HG02870 (cell line): ENCODE results near the gene VWA5B1.

Experiments
- ATAC-seq: cut with Tn5 transposase; IDR thresholded peaks from one replicate; pipeline ENCODE4 v1.9.1; 2021; ENCODE audit warnings: mild to moderate bottlenecking, moderate library complexity; ENCODE audit not compliant: unreplicated experiment

Gene VWA5B1

GRCh38 chr1:20347699-20348098, 57.0 kb downstream of the VWA5B1 start:
- ATAC-seq: no peak

GRCh38 chr1:20348326-20348915, 57.7 kb downstream of the VWA5B1 start:
- no peak for ATAC-seq

- ATAC-seq: no peak
These were observed 58.9 kb downstream of the VWA5B1 start for GRCh38 chr1:20349561-20349960.

GRCh38 chr1:20349971-20350370, 59.3 kb downstream of the VWA5B1 start:
- ATAC-seq: no peak

DNA sequence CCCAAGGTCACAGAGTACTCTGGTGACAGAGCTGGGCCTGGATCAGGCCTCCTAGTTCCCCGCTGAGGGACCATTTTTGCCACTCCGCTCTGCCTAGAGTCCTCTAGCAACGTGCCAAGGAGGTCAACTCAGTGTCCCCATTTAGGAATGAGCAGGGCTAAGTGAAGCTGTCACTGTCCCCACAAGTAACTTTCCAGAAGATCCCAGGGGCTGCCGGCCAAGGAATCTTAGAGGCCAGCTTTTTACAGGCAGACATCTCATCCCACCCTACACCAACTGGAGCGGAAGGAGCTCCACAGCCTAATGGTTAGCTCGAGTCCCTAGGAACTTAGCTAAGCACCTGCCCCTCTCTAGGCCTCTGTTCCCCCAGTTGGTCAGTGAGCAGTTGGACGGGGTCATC, 59.7 kb downstream of the VWA5B1 start:
- no peak for ATAC-seq

DNA sequence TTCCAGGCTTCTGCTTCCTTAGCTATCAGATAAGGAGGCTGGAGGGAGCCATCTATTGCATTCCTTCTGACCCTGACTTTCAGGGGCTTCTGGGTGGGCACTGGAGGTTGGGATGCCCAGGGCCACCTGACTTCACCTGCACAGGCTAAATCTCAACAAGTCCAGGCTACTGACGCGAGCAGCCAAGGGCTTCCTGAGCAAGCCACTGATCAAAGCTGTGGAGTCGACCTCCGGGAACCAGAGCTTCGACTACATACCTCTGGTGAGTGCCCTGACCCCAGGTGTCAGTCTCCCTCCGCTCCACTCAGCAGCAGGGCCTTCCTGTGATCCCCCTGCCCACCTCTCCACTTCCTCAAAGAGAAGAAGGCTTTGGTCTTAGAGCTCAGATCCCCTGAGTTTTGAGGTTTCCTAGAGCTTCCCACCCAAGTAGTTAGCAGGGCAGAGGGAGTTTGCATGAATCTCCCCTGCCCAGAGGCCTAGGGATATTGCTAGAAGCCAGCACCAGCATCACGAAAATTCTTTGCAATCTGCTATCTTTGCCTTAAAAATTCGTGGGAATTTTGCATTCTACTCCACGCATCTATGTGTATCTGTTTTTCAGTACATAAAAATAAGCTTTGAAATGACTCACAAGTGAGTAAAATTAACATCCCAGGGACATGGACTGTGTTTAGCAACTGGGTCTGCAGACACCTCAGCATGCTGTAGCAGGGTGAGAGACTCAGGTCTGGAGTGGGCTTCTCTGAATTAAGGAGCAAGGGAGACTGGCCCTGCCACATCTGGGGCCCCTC, 61.4 kb downstream of the VWA5B1 start:
- ATAC-seq: no peak

DNA sequence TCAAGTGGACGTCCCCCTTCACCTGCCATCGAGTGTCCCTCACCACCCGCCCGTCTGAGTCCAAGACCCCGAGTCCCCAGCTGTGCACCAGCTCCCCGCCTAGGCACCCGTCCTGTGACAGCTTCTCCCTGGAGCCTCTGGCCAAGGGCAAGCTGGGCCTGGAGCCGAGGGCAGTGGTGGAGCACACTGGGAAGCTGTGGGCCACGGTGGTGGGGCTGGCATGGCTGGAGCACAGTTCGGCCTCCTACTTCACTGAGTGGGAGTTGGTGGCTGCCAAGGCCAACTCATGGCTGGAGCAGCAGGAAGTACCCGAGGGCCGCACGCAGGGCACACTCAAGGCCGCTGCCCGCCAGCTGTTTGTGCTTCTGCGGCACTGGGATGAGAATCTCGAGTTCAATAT, 63.2 kb downstream of the VWA5B1 start:
- ATAC-seq: no peak

- ATAC-seq: no peak
These were observed 63.9 kb downstream of the VWA5B1 start for GRCh38 chr1:20354610-20355009.

GRCh38 chr1:20355101-20355827, 64.6 kb downstream of the VWA5B1 start:
- ATAC-seq: no peak

- no peak for ATAC-seq
These were observed 65.4 kb downstream of the VWA5B1 start for GRCh38 chr1:20355828-20356735.

DNA sequence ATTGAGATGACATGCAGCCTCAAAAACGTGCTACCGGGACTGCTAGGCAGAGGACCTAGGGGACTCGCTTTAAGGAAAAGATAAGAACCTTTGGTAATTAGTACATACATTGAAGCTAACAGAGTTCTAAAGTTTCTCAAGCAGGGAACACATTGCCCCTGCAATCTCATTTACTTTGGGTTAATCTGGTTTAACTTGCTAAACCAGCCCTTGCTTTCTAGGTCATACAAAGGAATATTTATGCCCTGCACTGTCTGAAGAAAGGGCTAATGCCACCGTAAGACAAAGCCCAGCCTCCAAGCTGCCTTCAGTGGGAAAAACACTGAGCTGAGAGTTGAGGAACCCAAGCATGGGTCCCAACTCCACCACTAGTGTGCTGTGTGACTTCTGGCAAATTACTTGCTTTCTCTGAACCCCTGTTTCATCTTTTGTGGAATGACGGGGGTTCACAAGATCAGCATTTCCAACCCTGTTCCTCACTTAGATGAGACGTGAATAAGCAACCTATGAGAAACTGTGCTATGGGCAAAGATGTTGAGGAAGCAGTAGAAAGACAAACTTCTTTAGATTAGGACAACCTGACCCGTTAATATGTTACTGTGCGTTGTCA, 66.3 kb downstream of the VWA5B1 start:
- ATAC-seq: no peak

GRCh38 chr1:20357796-20358195, 67.1 kb downstream of the VWA5B1 start:
- no peak for ATAC-seq

DNA sequence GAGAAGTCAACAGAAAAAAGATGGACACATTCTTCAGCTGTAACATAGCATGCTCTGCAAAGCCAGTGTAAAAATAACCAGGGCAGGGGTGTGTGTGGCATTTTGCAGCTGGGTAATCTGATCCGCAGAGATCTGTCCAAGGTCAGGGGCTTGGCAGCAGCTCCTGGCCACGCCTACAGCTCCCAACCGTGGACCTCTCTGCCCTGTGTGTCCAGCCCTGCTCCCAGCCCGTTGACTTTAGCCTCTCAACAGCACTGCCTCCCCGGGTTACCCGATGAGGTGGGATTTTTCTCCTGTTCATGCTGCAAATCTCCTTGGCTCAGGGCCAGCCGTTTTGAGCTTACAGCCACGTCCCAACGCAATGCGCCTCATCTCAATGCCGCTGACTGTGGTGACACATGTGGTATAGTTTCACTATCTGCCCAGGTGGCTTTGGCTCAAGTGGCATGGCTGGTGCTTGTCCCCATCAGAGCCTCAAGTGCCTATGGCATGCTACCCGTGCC, 68.1 kb downstream of the VWA5B1 start:
- no peak for ATAC-seq

DNA sequence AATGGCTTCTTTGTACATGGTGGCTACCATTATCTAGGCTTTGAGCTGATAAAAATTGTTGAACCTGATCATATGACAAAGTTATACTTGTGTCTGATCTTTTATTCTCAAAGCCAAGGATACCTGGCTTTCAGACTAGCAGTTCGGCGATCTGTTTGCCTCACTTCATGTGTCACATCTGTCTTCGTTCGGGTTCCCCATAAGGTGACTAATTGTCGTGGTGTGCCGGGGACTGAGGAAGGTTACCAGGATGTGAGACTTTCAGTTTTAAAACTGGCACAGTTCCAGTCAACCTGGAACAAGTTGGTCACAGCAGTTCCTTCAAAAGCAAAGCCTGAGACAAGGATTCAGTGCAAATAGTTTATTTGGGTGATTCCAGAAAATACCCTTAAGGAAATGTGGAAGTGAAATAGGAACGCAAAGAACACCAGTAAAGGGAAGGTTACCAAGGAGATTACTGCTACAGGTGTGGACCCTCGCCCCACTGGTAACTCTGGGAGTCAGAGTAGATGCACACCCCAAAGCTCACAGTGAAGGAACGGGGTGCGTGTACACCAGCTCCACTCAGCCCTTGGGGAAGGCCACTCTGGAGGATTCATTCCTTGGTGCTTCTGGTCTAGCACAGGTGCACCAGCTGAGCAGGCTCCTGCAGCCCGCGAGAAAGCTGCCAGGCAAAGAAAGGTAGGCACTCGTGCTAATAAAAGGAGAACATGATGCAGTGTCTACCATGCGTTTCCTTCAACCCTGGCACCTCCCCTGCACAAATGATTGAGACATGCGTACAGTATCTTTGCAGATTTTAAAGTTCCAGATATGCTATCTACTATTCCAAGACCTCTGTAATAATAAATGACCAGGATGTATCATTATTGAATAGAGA, 69.0 kb downstream of the VWA5B1 start:
- no peak for ATAC-seq

DNA sequence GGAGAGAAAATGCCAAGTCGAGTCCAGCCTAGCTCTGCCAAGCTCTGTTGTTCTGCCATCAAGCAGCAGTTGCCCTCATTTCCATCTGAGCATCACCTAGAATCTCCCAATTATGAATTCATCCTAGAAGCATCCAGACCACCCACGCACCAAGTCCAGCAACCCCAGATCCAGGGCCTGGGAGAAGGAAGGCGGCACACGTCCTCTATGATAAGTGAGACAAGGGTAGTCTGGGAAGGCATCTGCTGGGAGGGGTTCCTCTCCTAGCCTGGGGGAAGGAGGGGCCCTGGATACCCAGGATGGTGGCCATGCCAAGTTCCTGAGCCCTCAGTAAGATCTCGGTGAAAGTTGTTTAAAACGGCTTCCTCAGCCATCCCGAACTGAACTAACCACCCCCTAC, 70.7 kb downstream of the VWA5B1 start:
- no peak for ATAC-seq

DNA sequence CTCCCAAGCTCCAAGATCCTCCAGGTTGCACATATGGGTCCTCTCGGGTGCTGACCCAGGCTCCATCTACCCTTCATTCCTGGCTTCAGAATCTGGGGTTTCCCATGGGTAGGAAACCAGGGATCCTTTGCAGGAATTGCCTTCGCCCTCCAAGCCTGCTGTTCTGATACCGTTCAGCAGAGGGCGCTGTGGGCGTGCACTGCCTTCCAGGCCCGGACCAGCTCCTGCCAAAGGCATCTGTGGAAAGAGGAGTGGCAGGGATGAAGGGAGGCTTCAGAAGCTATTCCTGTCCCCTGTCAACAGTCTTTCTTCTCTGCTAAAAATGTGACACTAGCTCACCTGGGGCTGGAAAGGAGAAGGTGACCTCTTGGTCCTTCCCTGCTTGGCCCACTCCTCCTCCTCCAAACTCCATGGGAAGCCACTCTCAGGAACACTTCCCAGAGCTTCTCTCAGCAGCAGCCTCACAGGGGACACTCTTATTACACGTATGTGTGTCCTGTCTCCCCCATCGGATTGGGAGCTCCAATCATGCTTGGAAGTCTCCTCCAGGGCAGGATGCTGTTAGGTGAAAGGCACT, 71.2 kb downstream of the VWA5B1 start:
- no peak for ATAC-seq

GRCh38 chr1:20362856-20363255, 72.2 kb downstream of the VWA5B1 start:
- no peak for ATAC-seq

GRCh38 chr1:20365421-20366055, 74.9 kb downstream of the VWA5B1 start:
- no peak for ATAC-seq

DNA sequence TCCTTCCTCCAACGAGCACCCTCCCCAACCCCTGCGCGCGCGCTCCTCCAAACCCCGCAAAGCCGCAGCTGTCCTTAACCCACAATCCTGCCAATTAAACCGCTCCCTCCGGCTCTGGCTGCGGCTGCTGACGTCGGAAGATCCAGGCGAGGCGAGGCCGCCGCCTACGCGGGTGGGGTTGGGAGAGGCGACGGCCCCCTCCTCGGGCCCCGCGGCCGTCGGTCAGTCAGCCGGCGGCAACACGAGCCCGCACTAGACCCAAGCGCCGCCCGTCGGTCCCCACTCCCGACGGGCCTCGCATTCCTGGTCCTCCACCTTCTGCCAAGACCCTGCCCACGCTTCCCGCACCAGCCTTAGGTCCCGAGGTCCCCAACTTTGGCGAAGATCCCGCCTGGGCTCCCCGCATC, 75.4 kb downstream of the VWA5B1 start:
- ATAC-seq: no peak
